K562 (cell line): ENCODE data around the gene TMEM128. TPM values are rescaled to one million over a fixed set of nuclear protein-coding genes. Genes with fewer than 3 reads are reported as not detected.

Experiments used
- BMI1 ChIP-seq: fragments of 150-350 bp; IDR thresholded peaks from 2 replicates; pipeline ENCODE4 v1.6.1; 2014; ENCODE audit warnings: low read length
- CBFA2T3 ChIP-seq: fragments of 450-650 bp; IDR thresholded peaks from 2 replicates; pipeline ENCODE4 v1.6.1; 2017
- CREB3L1 ChIP-seq: fragments of 450-650 bp; IDR thresholded peaks from 2 replicates; pipeline ENCODE4 v1.6.1; 2014; ENCODE audit warnings: low read depth, mild to moderate bottlenecking, moderate library complexity, borderline replicate concordance
- ESRRA ChIP-seq: fragments of 450-650 bp; IDR thresholded peaks from 2 replicates; pipeline ENCODE4 v1.6.1; 2014; ENCODE audit warnings: low read depth, mild to moderate bottlenecking, moderate library complexity, borderline replicate concordance
- FOXK1 ChIP-seq: sonication (generic); formaldehyde crosslinking; IDR thresholded peaks from 2 replicates; pipeline ENCODE4 v1.8.0; 2022; ENCODE audit warnings: missing genetic modification reagents, mild to moderate bottlenecking, borderline replicate concordance
- IFI16 ChIP-seq: fragments of 250-450 bp; sonication (Bioruptor Pico); IDR thresholded peaks from 2 replicates; pipeline ENCODE4 v2.1.2; 2022; ENCODE audit warnings: mild to moderate bottlenecking, inconsistent platforms
- L3MBTL2 ChIP-seq: fragments of 450-650 bp; IDR thresholded peaks from 2 replicates; pipeline ENCODE4 v1.6.1; 2016; ENCODE audit warnings: mild to moderate bottlenecking, moderate library complexity
- MGA ChIP-seq: fragments of 450-650 bp; IDR thresholded peaks from 2 replicates; pipeline ENCODE4 v1.6.1; 2016; ENCODE audit warnings: mild to moderate bottlenecking, moderate library complexity
- POLR2H ChIP-seq: IDR thresholded peaks from 2 replicates; pipeline ENCODE4 v1.6.1; 2016; ENCODE audit warnings: missing genetic modification characterization, low read depth, mild to moderate bottlenecking, control low read depth, missing compliant biosample characterization, moderate library complexity
- RAD51 ChIP-seq: fragments of 450-650 bp; IDR thresholded peaks from 2 replicates; pipeline ENCODE4 v1.7.1; 2016; ENCODE audit warnings: low read depth, mild to moderate bottlenecking, borderline replicate concordance
- SMARCB1 ChIP-seq: IDR thresholded peaks from 2 replicates; pipeline ENCODE4 v1.6.1; 2011; ENCODE audit warnings: improper control_type of control experiment, low read depth; ENCODE audit not compliant: insufficient read length
- SOX6 ChIP-seq: fragments of 450-650 bp; IDR thresholded peaks from 2 replicates; pipeline ENCODE4 v1.6.1; 2014; ENCODE audit warnings: mild to moderate bottlenecking
- TAF9B ChIP-seq: fragments of 450-650 bp; IDR thresholded peaks from 2 replicates; pipeline ENCODE4 v1.6.1; 2018; ENCODE audit warnings: mild to moderate bottlenecking; ENCODE audit not compliant: partially characterized antibody
- ZNF165 ChIP-seq: fragments of 250-450 bp; sonication (Bioruptor Pico); IDR thresholded peaks from 2 replicates; pipeline ENCODE4 v1.4.0; 2020; ENCODE audit warnings: borderline replicate concordance
- ZNF311 ChIP-seq: fragments of 250-450 bp; sonication (Bioruptor Pico); IDR thresholded peaks from 2 replicates; pipeline ENCODE4 v1.4.0; 2020; ENCODE audit warnings: mild to moderate bottlenecking, moderate library complexity
- ZNF444 ChIP-seq: fragments of 250-450 bp; sonication (Bioruptor Pico); IDR thresholded peaks from 2 replicates; pipeline ENCODE4 v1.4.0; 2020; ENCODE audit warnings: mild to moderate bottlenecking, moderate library complexity
- polyA plus RNA-seq, 8 experiments: library from polyadenylated mRNA; depleted of rRNA in 4 of 8; stranded (reverse) in 5 of 8; unstranded in 3 of 8; fragments of >200 nt; fragmentation: Nextera tagmentation in 2 of 8; fragmentation: Illumina TruSeq in 1 of 8; extraction: Ambion mirVana in 2 of 8; extraction: Trizol in 1 of 8; gene quantifications; 2 replicates each; pipeline versions ENCODE4 v1.2.1 to v1.2.3, GENCODE V29; 2011 to 2014; ENCODE audit warnings: inconsistent platforms in 1 of 8, missing spikeins in 1 of 8
- total RNA-seq, 7 experiments: library from RNA; depleted of rRNA in 6 of 7; stranded (reverse); fragments of >200 nt in 6 of 7; fragmentation: Illumina TruSeq in 2 of 7; extraction: Trizol in 2 of 7; gene quantifications; 2 replicates each; pipeline versions ENCODE4 v1.2.1 to v1.2.3, GENCODE V29; 2011 to 2021; ENCODE audit warnings: low replicate concordance in 1 of 7

Gene TMEM128
- total and polyA plus RNA-seq, 9 of the 15 experiments (the other 6 are each of a cell fraction or from before 2014, with no cell fraction given), result 9.1 to 40.0 (median 14.3) TPM

- TF ChIP-seq MGA (peak; percentile 88), ESRRA (peak; percentile 48; the same call in 1 of the 2 replicates), CREB3L1 (0 out of 2 replicates have a peak, but pooled peaks have one; percentile 52), TAF9B (peak; percentile 86), ZNF165 (CRISPR knock-in tag) (no peak), POLR2H (tag) (no peak), SMARCB1 (no peak), BMI1 (no peak), SOX6 (0 out of 2 replicates have a peak, but pooled peaks have one; percentile 8), FOXK1 (CRISPR knock-in tag) (no peak), IFI16 (no peak), L3MBTL2 (peak; percentile 92), ZNF444 (CRISPR knock-in tag) (no peak), RAD51 (peak; percentile 46; the same call in 1 of the 2 replicates), ZNF311 (CRISPR knock-in tag) (no peak), CBFA2T3 (no peak)
Measured at GRCh38 chr4:4289941-4290850, 42.2 kb upstream of the TMEM128 start, which contains the start of the genes LYAR and ZBTB49 (continued).
